GM19238 (cell line): Measurements from ENCODE around the gene PIK3C2G.

Experiments
- DNase-seq: peaks from one replicate; pipeline ENCODE4 v3.0.0; 2011; ENCODE audit warnings: low spot score; ENCODE audit not compliant: insufficient read length

PIK3C2G gene

GRCh38 chr12:18414671-18415070, 153.4 kb downstream of the PIK3C2G start:
- DNase-seq = no peak

GRCh38 chr12:18415227-18415626, 153.9 kb downstream of the PIK3C2G start:
- DNase-seq = no peak

GRCh38 chr12:18416412-18416811, 155.1 kb downstream of the PIK3C2G start:
- no peak for DNase-seq

GRCh38 chr12:18419311-18419710, 158.0 kb downstream of the PIK3C2G start:
- no peak for DNase-seq

- no peak for DNase-seq
Observed at GRCh38 chr12:18421867-18422266, 160.5 kb downstream of the PIK3C2G start.

GRCh38 chr12:18422871-18423270, 161.6 kb downstream of the PIK3C2G start:
- no peak for DNase-seq

GRCh38 chr12:18424857-18425256, 163.5 kb downstream of the PIK3C2G start:
- DNase-seq = no peak

GRCh38 chr12:18427520-18427919, 166.2 kb downstream of the PIK3C2G start:
- no peak for DNase-seq

- no peak for DNase-seq
Observed at GRCh38 chr12:18428416-18428815, 167.1 kb downstream of the PIK3C2G start.

GRCh38 chr12:18429366-18429765, 168.0 kb downstream of the PIK3C2G start:
- DNase-seq = no peak

- DNase-seq = no peak
Observed at GRCh38 chr12:18430425-18431048, 169.2 kb downstream of the PIK3C2G start.

GRCh38 chr12:18431771-18432170, 170.5 kb downstream of the PIK3C2G start:
- DNase-seq = no peak

- no peak for DNase-seq
Observed at GRCh38 chr12:18432206-18432605, 170.9 kb downstream of the PIK3C2G start.

- DNase-seq = no peak
Observed at GRCh38 chr12:18436170-18436569, 174.9 kb downstream of the PIK3C2G start.

GRCh38 chr12:18439541-18439940, 178.2 kb downstream of the PIK3C2G start:
- no peak for DNase-seq

GRCh38 chr12:18443768-18444437, 182.6 kb downstream of the PIK3C2G start:
- no peak for DNase-seq

- DNase-seq = no peak
Observed at GRCh38 chr12:18446061-18446644, 184.8 kb downstream of the PIK3C2G start.

- no peak for DNase-seq
Observed at GRCh38 chr12:18454330-18454729, 193.0 kb downstream of the PIK3C2G start.

GRCh38 chr12:18456344-18456743, 195.0 kb downstream of the PIK3C2G start:
- no peak for DNase-seq

GRCh38 chr12:18457362-18457761, 196.0 kb downstream of the PIK3C2G start:
- DNase-seq = no peak

- no peak for DNase-seq
Observed at GRCh38 chr12:18461758-18462157, 200.4 kb downstream of the PIK3C2G start.

- DNase-seq = no peak
Observed at GRCh38 chr12:18462442-18462841, 201.1 kb downstream of the PIK3C2G start.
